K562 (cell line): Measurements from ENCODE around the gene AGRP. TPM values are rescaled to one million over a fixed set of nuclear protein-coding genes. Genes with fewer than 3 reads are reported as not detected.

Experiments
- ATAC-seq: fragments of 200-7000 bp; cut with Tn5 transposase; 3 replicates; pipeline ENCODE4 v1.9.1; 2020; ENCODE audit warnings: moderate library complexity
- BruUV-seq: library from RNA; stranded (reverse); fragments of 400-500 nt; replicated peaks from 2 replicates; lab custom pipeline; 2021; lab: Mats Ljungman, UMichigan
- CTCF ChIA-PET: fragments of 300-600 bp; formaldehyde crosslinking; extraction: SDS; loops from one replicate; lab custom pipeline; 2021; ENCODE audit warnings: low intra/inter-chr PET ratio; lab: Yijun Ruan, JAX
- POLR2A ChIA-PET: fragments of 300-600, 350-650 bp; sonication (Branson Sonifier 250); formaldehyde crosslinking; extraction: SDS; loops from one replicate; lab custom pipeline; 2021; ENCODE audit warnings: antibody characterized with exemption, inconsistent platforms; lab: Yijun Ruan, JAX
- DNase-seq, 4 experiments: peaks; one replicate each; pipeline versions ENCODE4 v3.0.0 to v3.0.0-alpha.2; 2011 to 2018; ENCODE audit warnings: low spot score in 3 of 4, mixed read lengths in 3 of 4; ENCODE audit errors: extremely low read depth in 1 of 4
- FAIRE-seq: peaks from 2 replicates; lab custom pipeline; 2011; peaks lifted over from hg19 to GRCh38; lab: Jason Lieb, UNC
- H2AFZ ChIP-seq: 2 replicates; pipeline ENCODE4 v1.6.0; 2011; ENCODE audit warnings: low read depth, low read length, control low read depth, inconsistent platforms
- H3K27ac ChIP-seq: fragments of 200-600 bp; 3 replicates; pipeline ENCODE4 v1.8.0; 2011; ENCODE audit warnings: low read depth, mild to moderate bottlenecking, control low read depth, inconsistent platforms, low read length, moderate library complexity, mixed read lengths; ENCODE audit errors: extremely low read depth
- H3K27me3 ChIP-seq, 2 experiments: fragments of 300-600 bp in 1 of 2; 2 replicates in 1 of 2; 3 replicates in 1 of 2; pipeline versions ENCODE4 v1.6.0 to v1.8.0; 2011; ENCODE audit warnings: inconsistent platforms in 2 of 2, low read length in 2 of 2, mild to moderate bottlenecking in 1 of 2, mixed read lengths in 1 of 2, moderate library complexity in 1 of 2; ENCODE audit not compliant: control insufficient read depth in 2 of 2, insufficient read depth in 2 of 2
- H3K36me3 ChIP-seq: fragments of 300-600 bp; 3 replicates; pipeline ENCODE4 v1.8.0; 2011; ENCODE audit warnings: mild to moderate bottlenecking, low read length, inconsistent platforms; ENCODE audit not compliant: control insufficient read depth, insufficient read depth
- H3K4me1 ChIP-seq, 2 experiments: fragments of 200-600 bp in 1 of 2; replicated peaks in 1 of 2; 2 replicates in 1 of 2; 3 replicates in 1 of 2; pipeline versions ENCODE4 v1.5.1 to v1.8.0; 2011; ENCODE audit warnings: inconsistent platforms in 2 of 2, low read length in 2 of 2, mild to moderate bottlenecking in 1 of 2, mixed read lengths in 1 of 2, moderate library complexity in 1 of 2; ENCODE audit not compliant: control insufficient read depth in 2 of 2, insufficient read depth in 2 of 2
- H3K4me2 ChIP-seq: 2 replicates; pipeline ENCODE4 v1.6.1; 2011; ENCODE audit warnings: low read length, control low read depth, inconsistent platforms, mixed read lengths; ENCODE audit not compliant: insufficient read depth
- H3K4me3 ChIP-seq: fragments of 200-600 bp; sonication (generic), shearing (Covaris generic); 2 replicates; pipeline ENCODE4 v1.5.1; 2016; ENCODE audit warnings: control low read depth, inconsistent platforms
- H3K79me2 ChIP-seq: fragments of 200-600 bp; 3 replicates; pipeline ENCODE4 v1.8.0; 2011; ENCODE audit warnings: low read length, inconsistent platforms; ENCODE audit not compliant: control insufficient read depth, insufficient read depth
- H3K9ac ChIP-seq, 2 experiments: 2 replicates each; pipeline versions ENCODE4 v1.6.0 to v1.6.1; 2011; ENCODE audit warnings: low read depth in 2 of 2, low read length in 2 of 2, control low read depth in 1 of 2, inconsistent platforms in 1 of 2, mild to moderate bottlenecking in 1 of 2, mixed read lengths in 1 of 2; ENCODE audit not compliant: insufficient read depth in 1 of 2
- H3K9me1 ChIP-seq: one replicate; pipeline ENCODE4 v1.6.0; 2011; ENCODE audit warnings: inconsistent platforms, mild to moderate bottlenecking, low read length, moderate library complexity; ENCODE audit not compliant: control insufficient read depth, insufficient read depth
- H3K9me3 ChIP-seq: replicated peaks from 2 replicates; pipeline ENCODE4 v1.5.1; 2011; ENCODE audit warnings: low read depth, low read length, inconsistent platforms; ENCODE audit not compliant: control insufficient read depth, insufficient read depth
- H4K20me1 ChIP-seq: replicated peaks from 2 replicates; pipeline ENCODE4 v1.6.1; 2011; ENCODE audit warnings: low read length, inconsistent platforms, mixed read lengths; ENCODE audit not compliant: control insufficient read depth, insufficient read depth
- ARID2 ChIP-seq: fragments of 450-650 bp; IDR thresholded peaks from 2 replicates; pipeline ENCODE4 v1.6.1; 2017; ENCODE audit warnings: antibody characterized with exemption, mild to moderate bottlenecking
- BRF1 ChIP-seq: IDR thresholded peaks from 3 replicates; pipeline ENCODE4 v1.6.1; 2011; ENCODE audit warnings: borderline replicate concordance, mild to moderate bottlenecking; ENCODE audit not compliant: insufficient read length; ENCODE audit errors: extremely low read depth
- CBX2 ChIP-seq: fragments of 200-600 bp; sonication (generic); IDR thresholded peaks from one replicate; pipeline ENCODE4 v1.6.1; 2012; ENCODE audit warnings: mild to moderate bottlenecking, low read length, inconsistent platforms; ENCODE audit not compliant: insufficient read depth, poor library complexity, severe bottlenecking
- ELF2 ChIP-seq: fragments of 250-450 bp; sonication (Bioruptor Pico); IDR thresholded peaks from 2 replicates; pipeline ENCODE4 v1.5.0; 2021; ENCODE audit warnings: mild to moderate bottlenecking
- FOXK2 ChIP-seq, 2 experiments: fragments of 450-650 bp; IDR thresholded peaks in 1 of 2; conservative IDR thresholded peaks in 1 of 2; 2 replicates each; pipeline ENCODE4 v1.6.1; 2016; ENCODE audit warnings: low read depth in 2 of 2, mild to moderate bottlenecking in 1 of 2
- HMG20B ChIP-seq: fragments of 250-450 bp; sonication (Bioruptor Pico); IDR thresholded peaks from 2 replicates; pipeline ENCODE4 v1.5.0; 2021; ENCODE audit warnings: mild to moderate bottlenecking
- HMGN3 ChIP-seq: IDR thresholded peaks from 2 replicates; pipeline ENCODE4 v1.6.1; 2011; ENCODE audit warnings: borderline replicate concordance, low read depth, mild to moderate bottlenecking, mixed read lengths, low read length; ENCODE audit not compliant: insufficient read length; ENCODE audit errors: extremely low read depth
- KDM5B ChIP-seq: fragments of 200-600 bp; sonication (generic); IDR thresholded peaks from 2 replicates; pipeline ENCODE4 v1.6.1; 2012; ENCODE audit warnings: low read depth, mild to moderate bottlenecking, moderate library complexity, low read length, control low read depth, inconsistent platforms; ENCODE audit not compliant: insufficient replicate concordance
- MBD2 ChIP-seq: sonication (generic); IDR thresholded peaks from 2 replicates; pipeline ENCODE4 v1.6.1; 2016; ENCODE audit warnings: low read depth, borderline replicate concordance
- MXI1 ChIP-seq: IDR thresholded peaks from 2 replicates; pipeline ENCODE4 v1.6.1; 2011; ENCODE audit warnings: low read depth, mild to moderate bottlenecking, improper control_type of control experiment, low read length
- POLR2AphosphoS2 ChIP-seq: IDR thresholded peaks from 2 replicates; pipeline ENCODE4 v1.6.1; 2012; ENCODE audit warnings: low read length, improper control_type of control experiment
- POLR3G ChIP-seq: IDR thresholded peaks from 2 replicates; pipeline ENCODE4 v1.6.1; 2011; ENCODE audit not compliant: insufficient read length, insufficient replicate concordance; ENCODE audit errors: extremely low read depth
- PPARD ChIP-seq: fragments of 250-450 bp; sonication (Bioruptor Pico); IDR thresholded peaks from 2 replicates; pipeline ENCODE4 v1.8.0; 2022; ENCODE audit warnings: inconsistent platforms, mild to moderate bottlenecking, moderate library complexity
- PYGO2 ChIP-seq: fragments of 450-650 bp; IDR thresholded peaks from 2 replicates; pipeline ENCODE4 v1.6.1; 2016; ENCODE audit warnings: mild to moderate bottlenecking, missing genetic modification characterization, moderate library complexity, missing compliant biosample characterization
- SP1 ChIP-seq: sonication (generic); formaldehyde crosslinking; IDR thresholded peaks from 2 replicates; pipeline ENCODE4 v1.8.1; 2022; ENCODE audit warnings: mild to moderate bottlenecking, missing genetic modification reagents
- TAF15 ChIP-seq: fragments of 200-400 bp; formaldehyde crosslinking; IDR thresholded peaks from 2 replicates; pipeline ENCODE4 v1.6.1; 2017; ENCODE audit warnings: mild to moderate bottlenecking, low read depth, low read length, moderate library complexity
- TEAD4 ChIP-seq, 2 experiments: sonication (generic) in 1 of 2; formaldehyde crosslinking in 1 of 2; IDR thresholded peaks; 2 replicates each; pipeline versions ENCODE4 v1.6.1 to v1.8.0; 2012 to 2022; ENCODE audit warnings: borderline replicate concordance in 1 of 2, inconsistent platforms in 1 of 2, low read length in 1 of 2, mild to moderate bottlenecking in 1 of 2, missing genetic modification reagents in 1 of 2
- TSC22D4 ChIP-seq: fragments of 450-650 bp; IDR thresholded peaks from 2 replicates; pipeline ENCODE4 v1.6.1; 2016; ENCODE audit warnings: missing genetic modification characterization, missing biosample characterization, control low read depth
- ZNF217 ChIP-seq: sonication (generic); formaldehyde crosslinking; IDR thresholded peaks from 2 replicates; pipeline ENCODE4 v1.8.0; 2022; ENCODE audit warnings: mild to moderate bottlenecking, missing genetic modification reagents
- ZNF24 ChIP-seq: fragments of 450-650 bp; IDR thresholded peaks from 2 replicates; pipeline ENCODE4 v1.6.1; 2016
- ZNF347 ChIP-seq: fragments of 450-650 bp; formaldehyde crosslinking; IDR thresholded peaks from 2 replicates; pipeline ENCODE4 v1.4.0; 2020; ENCODE audit warnings: low read depth, mild to moderate bottlenecking, moderate library complexity
- ZNF507 ChIP-seq: conservative IDR thresholded peaks from 2 replicates; pipeline ENCODE4 v1.6.1; 2017; ENCODE audit warnings: missing genetic modification characterization, missing compliant biosample characterization
- ZNF668 ChIP-seq: fragments of 250-450 bp; sonication (Bioruptor Pico); IDR thresholded peaks from 2 replicates; pipeline ENCODE4 v1.8.0; 2022; ENCODE audit warnings: mild to moderate bottlenecking, inconsistent platforms
- ZNF695 ChIP-seq: fragments of 450-650 bp; formaldehyde crosslinking; IDR thresholded peaks from 2 replicates; pipeline ENCODE4 v1.4.0; 2020; ENCODE audit warnings: mild to moderate bottlenecking, moderate library complexity
- ZNF696 ChIP-seq: fragments of 250-450 bp; sonication (Bioruptor Pico); conservative IDR thresholded peaks from 2 replicates; pipeline ENCODE4 v1.4.0; 2020; ENCODE audit warnings: mild to moderate bottlenecking, moderate library complexity
- ZNF717 ChIP-seq: fragments of 250-450 bp; sonication (Bioruptor Pico); IDR thresholded peaks from 2 replicates; pipeline ENCODE4 v1.5.0; 2021
- WGBS: fragments of 100-300 bp; shearing (Covaris generic); methylation state at CpG from one replicate; pipeline ENCODE4 v1.1.6; 2016; ENCODE audit warnings: low coverage, mixed read lengths; ENCODE audit not compliant: insufficient coverage; ENCODE audit errors: missing lambda C conversion rate; 5-methylcytosine and 5-hydroxymethylcytosine counted together
- in situ Hi-C: fragments of 300-500 bp; cut with MboI; formaldehyde crosslinking; loops from 4 replicates; pipeline ENCODE4 v1.15.0; 2018; ENCODE audit warnings: inconsistent platforms, mixed read lengths
- intact Hi-C: fragments of 100-400 bp; cut with micrococcal nuclease; formaldehyde crosslinking; loops from 2 replicates; pipeline ENCODE4 v1.14.2; 2022
- polyA plus RNA-seq, 8 experiments: library from polyadenylated mRNA; depleted of rRNA in 4 of 8; stranded (reverse) in 5 of 8; unstranded in 3 of 8; fragments of >200 nt; fragmentation: Nextera tagmentation in 2 of 8; fragmentation: Illumina TruSeq in 1 of 8; extraction: Ambion mirVana in 2 of 8; extraction: Trizol in 1 of 8; gene quantifications; 2 replicates each; pipeline versions ENCODE4 v1.2.1 to v1.2.3, GENCODE V29; 2011 to 2014; ENCODE audit warnings: inconsistent platforms in 1 of 8, missing spikeins in 1 of 8
- total RNA-seq, 7 experiments: library from RNA; depleted of rRNA in 6 of 7; stranded (reverse); fragments of >200 nt in 6 of 7; fragmentation: Illumina TruSeq in 2 of 7; extraction: Trizol in 2 of 7; gene quantifications; 2 replicates each; pipeline versions ENCODE4 v1.2.1 to v1.2.3, GENCODE V29; 2011 to 2021; ENCODE audit warnings: low replicate concordance in 1 of 7

Gene AGRP
- total and polyA plus RNA-seq, 9 of the 15 experiments (the other 6 are each of a cell fraction or from before 2014, with no cell fraction given), result not detected

GRCh38 chr16:67481561-67482232 lies 1.6 kb downstream of the AGRP start:
- H3K4me3 ChIP-seq, result peak overlapping the region; percentile 80
- peak overlapping the region; percentile 89 to 91 for H3K9ac ChIP-seq
- no peaks in the 10 kb centered on the region for H3K9me3 ChIP-seq
- intact Hi-C loops, result loop anchor here (1.0 kb wide), 1 partner anchor 33 kb away; no protein-coding TSS in a partner anchor
- peak; percentile 55 for FAIRE-seq
- H3K27ac ChIP-seq, result peak overlapping the region; percentile 91
- H4K20me1 ChIP-seq, result no peaks in the 10 kb centered on the region
- peaks cover 22 to 31% of the 10 kb centered on the region in 2 experiments for H3K4me1 ChIP-seq
- TSS peak; percentile 88 for BruUV-seq
- in situ Hi-C loops, result no loop called here
- ChIA-PET CTCF (interaction anchor here (0.6 to 1.6 kb wide), 4 partner anchors 16 to 558 kb away, joined by 3 to 12 read pairs (median 3); no protein-coding TSS in a partner anchor), POLR2A (interaction anchor here (0.7 to 2.0 kb wide), 6 partner anchors 8 to 234 kb away, joined by 3 to 7 read pairs (median 4); no protein-coding TSS in a partner anchor)
- ATAC-seq, result peak; percentile 21
- no peaks in the 10 kb centered on the region for H3K27me3 ChIP-seq
- H3K4me2 ChIP-seq, result peak overlapping the region; percentile 99
- H2AFZ ChIP-seq, result peak overlapping the region; percentile 95
- H3K9me1 ChIP-seq, result no peaks in the 10 kb centered on the region
- WGBS, result 3% methylated on average over 16 of the region's 17 CpGs
- peaks cover 52% of the 10 kb centered on the region for H3K79me2 ChIP-seq
- H3K36me3 ChIP-seq, result peaks cover 11% of the 10 kb centered on the region; the same call in 2 of the 3 replicates
- peak in 1 of 4 experiments; percentile 74 for DNase-seq
- TF ChIP-seq TSC22D4 (no peak), ZNF695 (no peak), HMG20B (CRISPR knock-in tag) (no peak), POLR2AphosphoS2 (no peak), ZNF507 (tag) (no peak), TEAD4 (IDR thresholded peaks at IDR 0.05; ENCODE audit: low read length) (no peak), TEAD4 (CRISPR knock-in tag; IDR thresholded peaks at IDR 0.05; ENCODE audit: borderline replicate concordance) (no peak), ARID2 (no peak), HMGN3 (no peak), ZNF217 (CRISPR knock-in tag) (no peak), SP1 (CRISPR knock-in tag) (no peak), ZNF717 (CRISPR knock-in tag) (no peak), MXI1 (no peak), POLR3G (no peak), ELF2 (CRISPR knock-in tag) (no peak), ZNF347 (no peak), FOXK2 (conservative IDR thresholded peaks at IDR 0.05 in 1 of 2, IDR thresholded peaks at IDR 0.05 in 1 of 2; ENCODE audit: low read depth in 2 of 2) (no peak), MBD2 (no peak; the same call in 1 of the 2 replicates), TAF15 (no peak), ZNF696 (CRISPR knock-in tag) (no peak), CBX2 (no peak), ZNF24 (no peak), PYGO2 (tag) (no peak), ZNF668 (CRISPR knock-in tag) (no peak), PPARD (CRISPR knock-in tag) (no peak), BRF1 (no peak), KDM5B (no peak)
